ENCODE measurements around the gene XPNPEP2.

Gene XPNPEP2

DNA sequence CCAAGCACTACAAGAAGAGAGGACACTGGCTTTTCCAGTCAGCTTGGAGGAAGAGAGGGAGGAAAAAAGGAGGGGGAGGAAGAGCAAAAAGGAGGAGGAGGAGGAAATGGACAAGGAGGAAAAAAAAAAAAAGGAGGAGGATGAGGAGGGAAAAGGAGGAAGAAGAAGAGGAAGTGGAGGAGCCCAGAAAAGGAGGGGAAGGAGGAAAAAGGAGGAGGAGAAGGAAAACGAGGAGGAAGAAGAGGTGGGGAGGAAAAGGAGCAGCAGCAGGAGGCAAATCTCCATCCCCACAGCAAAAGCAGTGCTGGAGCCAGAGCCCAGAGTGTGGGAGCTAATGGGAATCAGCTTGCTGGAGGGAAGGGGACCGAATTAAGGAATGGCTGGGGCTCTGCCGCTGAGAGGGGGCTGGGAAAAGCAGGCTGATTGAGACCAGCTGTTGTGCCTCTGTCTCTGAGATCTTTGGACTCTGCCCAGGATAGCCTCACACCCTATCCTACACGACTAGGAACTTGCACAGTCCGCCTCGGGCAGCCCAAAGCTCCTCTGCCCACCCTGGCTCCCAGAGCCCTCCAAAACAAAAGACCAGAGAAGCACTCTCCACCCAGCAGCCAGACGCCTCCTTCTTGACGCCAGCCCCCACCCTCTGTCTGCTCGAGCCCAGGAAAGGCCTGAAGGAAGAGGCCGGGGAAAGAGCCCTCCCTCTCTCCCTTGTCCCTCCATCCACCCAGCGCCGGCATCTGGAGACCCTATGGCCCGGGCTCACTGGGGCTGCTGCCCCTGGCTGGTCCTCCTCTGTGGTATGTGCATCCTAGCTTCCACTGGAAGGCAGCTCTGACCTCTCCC, at the start of gene XPNPEP2:
Gene XPNPEP2, plus strand, starts transcription at position 514 of the 843 bp plus-strand sequence. Its CDS starts 235 bp downstream, at position 749.
- no peak for DNase-seq

DNA sequence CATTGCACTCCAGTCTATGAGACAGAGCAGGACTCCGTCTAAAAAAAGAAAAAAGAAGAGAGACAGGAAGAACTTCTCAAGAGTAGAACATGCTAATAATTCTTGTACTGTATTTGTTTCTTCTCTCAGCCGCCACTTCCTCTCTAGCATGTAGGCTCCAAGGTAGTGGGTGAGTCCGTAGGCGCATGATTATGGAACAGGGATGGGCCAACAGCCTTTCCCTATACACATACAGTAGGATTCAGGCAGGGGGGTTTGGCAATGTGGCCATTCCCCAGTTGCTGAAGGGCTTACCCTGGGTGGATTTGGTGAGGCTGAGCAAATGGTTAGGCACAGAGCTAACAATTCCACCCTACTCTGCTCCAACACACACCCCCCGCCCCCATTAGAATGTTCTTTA, 49.0 kb upstream of the XPNPEP2 start:
- no peak for DNase-seq

- DNase-seq = no peak
Measured at GRCh38 chrX:129690435-129690834, 48.3 kb upstream of the XPNPEP2 start.

DNA sequence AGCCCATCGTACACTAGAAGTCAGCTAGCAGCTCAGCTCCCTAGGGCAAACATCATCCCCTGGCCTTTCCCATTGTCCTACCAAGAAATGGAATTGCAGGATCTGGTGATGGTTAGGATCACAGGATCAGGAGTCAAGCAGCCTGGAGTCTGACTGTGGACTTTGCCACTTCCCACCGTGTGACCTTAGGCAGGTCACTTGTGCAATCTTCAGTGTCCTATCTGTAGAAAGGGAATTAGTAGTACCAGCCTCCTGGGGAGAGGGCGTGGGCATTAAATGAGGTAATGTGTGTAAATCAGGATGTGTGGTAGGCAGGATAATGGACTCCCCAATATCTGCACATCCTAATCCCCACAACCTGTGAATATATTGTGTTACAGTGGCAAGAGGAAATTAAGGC, 45.4 kb upstream of the XPNPEP2 start:
- DNase-seq = no peak

GRCh38 chrX:129694805-129695204, 44.0 kb upstream of the XPNPEP2 start:
- DNase-seq = no peak

DNA sequence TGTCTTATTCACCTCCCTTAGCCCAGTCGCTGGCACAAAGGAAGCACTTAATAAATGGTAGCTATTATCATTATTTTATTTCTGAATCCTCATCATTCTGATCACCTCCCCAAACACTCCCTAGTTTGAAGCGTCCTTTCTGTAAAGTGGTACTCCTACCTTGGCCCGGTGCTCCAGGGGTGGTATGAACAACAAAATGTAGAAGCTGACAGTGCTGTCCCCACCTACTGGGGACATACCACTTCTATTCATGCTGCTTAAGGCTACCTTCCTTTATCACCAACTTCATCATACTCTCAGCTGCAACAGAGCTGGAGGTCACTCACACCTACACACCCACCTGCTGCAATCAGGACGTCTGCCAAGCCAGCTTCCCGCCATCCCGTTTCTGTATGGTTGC, 43.2 kb upstream of the XPNPEP2 start:
- DNase-seq = no peak

DNA sequence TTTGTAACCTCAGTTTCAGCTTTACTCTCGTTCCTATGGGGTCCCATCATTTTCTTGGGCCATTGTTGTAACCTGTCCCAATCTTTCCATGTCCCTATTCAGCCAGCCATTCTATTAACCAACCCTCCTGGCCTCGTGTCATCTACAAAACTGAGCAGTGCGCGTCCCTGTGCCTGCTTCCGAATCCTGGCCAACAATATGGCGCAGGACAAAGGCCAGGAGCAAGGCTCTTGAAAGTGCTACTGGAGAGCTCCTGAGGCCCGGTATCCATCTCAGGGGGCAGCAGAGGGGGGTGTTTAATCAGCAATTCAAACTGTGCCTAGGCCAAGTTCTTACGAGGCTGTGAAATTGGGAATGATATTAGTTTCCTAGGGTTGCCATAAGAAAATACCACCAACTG, 42.8 kb upstream of the XPNPEP2 start:
- DNase-seq = no peak

DNA sequence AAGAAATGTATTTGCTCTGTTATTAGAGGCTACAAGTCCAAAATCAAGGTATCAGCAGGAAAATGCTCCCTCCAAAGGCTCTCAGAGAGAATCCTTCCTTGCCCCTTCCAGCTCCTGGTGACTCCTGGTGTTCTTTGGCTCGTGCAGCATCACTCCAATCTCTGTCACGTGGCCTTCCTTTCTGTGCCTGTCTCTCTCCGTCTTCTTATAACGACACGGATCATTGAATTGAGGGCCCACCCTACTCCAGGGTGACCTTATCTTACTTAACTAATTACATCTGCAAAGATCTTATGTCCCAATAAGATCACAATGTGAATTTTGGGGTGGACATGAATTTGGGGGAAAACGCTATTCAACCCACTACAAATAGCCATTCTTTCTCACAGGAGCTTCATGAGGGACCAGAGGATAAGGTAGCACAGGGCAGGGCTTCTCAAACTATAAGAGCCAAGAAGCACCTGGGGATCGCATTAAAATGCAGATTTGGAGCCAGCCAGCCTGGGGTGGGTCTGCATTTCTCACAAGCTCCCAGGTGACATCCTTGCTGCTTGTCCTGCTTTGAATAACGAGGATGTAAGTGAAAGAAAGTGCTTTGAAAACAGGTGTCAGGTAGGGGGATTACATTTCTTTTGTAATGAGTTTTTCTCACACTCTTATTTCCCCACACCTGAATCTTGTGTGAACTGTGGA, 42.2 kb upstream of the XPNPEP2 start:
- no peak for DNase-seq

DNA sequence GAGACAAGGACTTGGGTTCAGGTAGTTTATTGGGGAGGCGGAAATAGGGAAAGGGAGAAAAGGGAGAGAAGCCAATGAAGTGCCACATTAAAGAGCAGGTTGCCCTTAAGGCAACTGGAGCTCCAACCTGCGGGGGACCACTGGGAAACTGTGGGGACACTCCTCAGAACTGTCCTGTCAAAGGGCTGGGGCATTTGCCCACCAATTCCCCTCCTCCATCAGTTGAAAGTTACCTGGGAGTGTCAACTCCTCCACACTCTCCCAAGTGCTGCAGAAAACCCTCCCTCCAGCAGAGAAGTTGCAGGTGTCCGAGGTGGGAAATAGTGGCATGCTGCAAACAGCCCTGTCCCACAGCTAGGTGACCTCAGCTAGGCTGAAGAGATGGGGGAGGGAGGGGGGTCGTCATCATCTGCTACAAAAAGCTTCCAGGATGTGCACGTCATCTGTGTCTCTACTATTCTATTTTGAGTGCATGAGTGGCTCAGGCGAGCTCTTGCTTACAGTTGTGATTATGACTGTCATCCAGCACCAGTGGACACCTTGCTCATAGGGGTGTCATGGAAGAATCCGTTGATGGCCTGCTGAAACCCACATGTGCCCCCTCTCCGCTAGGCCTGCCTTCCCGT, 41.5 kb upstream of the XPNPEP2 start:
- no peak for DNase-seq

- no peak for DNase-seq
Measured at GRCh38 chrX:129698150-129698549, 40.6 kb upstream of the XPNPEP2 start.

- DNase-seq = no peak
Measured at GRCh38 chrX:129700536-129700935, 38.2 kb upstream of the XPNPEP2 start.

DNA sequence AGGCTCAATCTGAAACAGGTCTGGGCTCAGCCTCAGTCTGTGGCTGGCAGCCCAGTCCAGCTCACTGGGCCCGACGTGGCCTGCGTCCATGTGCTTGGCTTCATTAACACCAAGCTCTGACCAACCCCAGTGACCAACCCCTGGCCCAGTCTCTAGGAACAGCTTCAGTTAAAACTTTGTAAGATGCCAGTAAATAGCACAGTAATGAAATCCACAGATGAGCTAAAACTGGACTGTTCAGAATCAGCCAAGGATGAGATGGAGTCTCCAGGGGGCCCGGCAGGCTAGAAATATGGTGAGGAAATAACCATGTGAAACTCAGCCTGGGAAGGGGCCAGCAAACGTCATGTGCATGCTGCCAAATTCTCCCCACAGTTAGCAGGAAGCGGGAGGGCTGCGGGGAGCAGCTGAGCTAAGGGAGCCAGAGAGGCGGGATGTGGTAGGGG, 37.1 kb upstream of the XPNPEP2 start:
- DNase-seq = no peak

- no peak for DNase-seq
Measured at GRCh38 chrX:129704491-129704890, 34.3 kb upstream of the XPNPEP2 start.

DNA sequence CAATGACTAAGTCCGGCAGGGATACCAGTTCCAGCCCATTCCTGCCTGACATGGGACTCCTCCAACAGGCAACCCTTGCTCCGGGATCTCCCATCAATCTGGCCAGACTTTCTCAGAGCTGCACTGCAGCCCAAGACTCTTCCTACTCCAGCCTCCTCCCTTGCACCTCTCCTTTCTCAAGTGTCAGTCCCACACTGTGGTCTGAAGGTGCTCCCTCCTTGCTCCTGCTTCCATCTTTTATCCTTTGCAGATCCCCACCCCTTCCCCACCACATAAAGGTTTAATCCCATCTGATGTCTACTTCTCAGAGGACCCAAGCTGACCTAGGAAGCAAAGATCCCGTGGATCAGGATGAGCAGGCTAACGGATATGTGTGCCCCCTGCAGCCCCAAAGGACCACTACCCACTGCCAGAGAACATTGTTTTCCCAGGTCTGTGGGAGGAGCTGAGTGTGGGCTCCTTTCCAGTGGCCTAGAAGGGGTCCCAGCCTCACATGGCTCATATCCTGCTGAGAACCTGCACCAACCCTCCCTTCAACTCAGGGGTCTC, 33.3 kb upstream of the XPNPEP2 start:
- no peak for DNase-seq

- no peak for DNase-seq
Measured at GRCh38 chrX:129705988-129706387, 32.8 kb upstream of the XPNPEP2 start.

DNA sequence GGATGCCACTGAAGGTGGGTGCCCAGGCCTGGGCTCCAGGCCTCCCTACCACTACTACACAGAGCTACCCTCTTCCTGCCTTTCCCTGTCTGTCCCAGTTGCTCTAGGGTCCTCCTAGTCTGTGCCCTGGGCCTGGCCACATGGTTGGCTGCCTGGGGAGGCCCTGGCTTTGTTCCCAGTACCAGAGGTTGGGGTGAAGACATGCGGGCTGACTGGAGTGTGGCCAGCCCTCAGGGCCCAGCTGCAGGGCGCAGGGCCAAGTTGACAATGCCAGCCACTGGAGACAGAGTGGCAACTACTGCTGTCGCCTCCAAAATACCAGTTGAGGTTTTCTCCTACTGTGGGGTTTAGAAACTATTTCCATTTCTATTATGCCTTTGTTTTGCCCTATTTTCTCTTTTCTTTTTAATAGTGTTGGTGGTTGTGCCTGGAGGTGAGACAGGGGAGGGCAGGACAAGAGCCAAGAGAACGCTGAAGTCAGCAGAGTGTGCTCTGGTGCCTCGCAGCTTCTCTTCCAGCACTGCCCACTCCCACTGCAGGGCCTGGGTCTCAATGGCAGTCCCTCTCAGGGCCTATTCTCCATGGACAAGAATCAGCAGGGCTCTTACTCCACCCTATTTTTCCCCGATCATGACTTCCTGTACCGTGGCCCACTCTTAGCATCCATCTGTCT, 32.2 kb upstream of the XPNPEP2 start:
- DNase-seq = no peak

GRCh38 chrX:129714581-129714980, 24.2 kb upstream of the XPNPEP2 start:
- no peak for DNase-seq

DNA sequence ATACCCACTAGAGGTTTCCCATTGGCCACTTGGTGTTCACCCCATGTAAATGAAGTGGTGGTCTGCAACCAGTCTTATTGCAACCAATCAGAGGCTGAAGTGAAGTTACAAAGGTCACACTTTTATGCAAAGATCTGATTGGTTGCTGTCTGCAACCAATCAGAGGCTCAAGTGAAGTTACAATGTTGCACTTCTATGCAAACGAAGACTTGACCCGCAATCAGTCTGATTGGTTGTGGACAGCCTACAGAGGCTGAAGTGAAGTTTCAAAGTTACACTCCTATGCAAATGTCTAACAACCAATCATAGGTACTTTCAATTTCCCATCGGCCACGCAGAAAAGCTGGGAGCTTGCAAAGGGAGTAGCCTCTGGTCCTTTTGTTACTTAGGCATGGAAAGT, 22.3 kb upstream of the XPNPEP2 start:
- DNase-seq = no peak

DNA sequence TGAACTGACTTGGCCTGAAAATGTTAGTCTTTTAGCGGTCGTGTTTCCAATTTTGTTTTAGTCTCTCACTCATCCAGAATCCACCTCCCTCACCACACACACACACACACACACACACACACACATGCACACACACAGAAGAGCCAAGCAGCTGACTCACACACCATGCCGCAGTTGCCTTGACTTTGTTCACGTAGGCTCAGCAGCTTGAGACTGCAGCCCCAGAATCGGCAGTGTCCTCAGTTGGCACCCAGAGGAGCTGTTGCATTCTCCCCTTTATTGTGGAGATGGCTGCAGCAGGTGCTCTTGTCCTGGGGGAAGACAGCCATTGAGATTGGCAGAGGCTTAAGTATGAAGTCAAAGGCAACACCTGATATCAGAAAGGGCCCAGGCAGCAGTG, 20.9 kb upstream of the XPNPEP2 start:
- DNase-seq = no peak

DNA sequence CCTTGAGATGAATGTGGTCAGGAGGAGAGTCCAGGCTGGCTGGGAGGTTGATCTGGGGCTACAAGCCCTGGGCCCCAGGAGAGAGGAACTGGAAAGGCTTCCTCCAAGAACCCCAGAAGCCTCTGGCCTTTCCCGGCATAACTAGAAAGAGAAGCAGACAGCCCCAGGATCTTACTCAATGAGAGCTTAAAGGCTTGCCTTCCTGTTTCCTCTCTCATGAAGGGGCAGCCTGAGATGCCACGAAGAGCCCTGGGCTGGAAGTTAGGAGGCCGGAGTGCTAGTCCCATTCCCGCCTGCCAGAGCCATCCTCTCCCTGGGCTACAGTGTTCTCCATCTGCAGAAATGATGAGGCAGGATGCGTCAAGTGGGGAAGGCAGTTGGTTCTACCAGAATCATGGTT, 20.1 kb upstream of the XPNPEP2 start:
- no peak for DNase-seq

- DNase-seq = no peak
Measured at GRCh38 chrX:129719268-129719667, 19.5 kb upstream of the XPNPEP2 start.

DNA sequence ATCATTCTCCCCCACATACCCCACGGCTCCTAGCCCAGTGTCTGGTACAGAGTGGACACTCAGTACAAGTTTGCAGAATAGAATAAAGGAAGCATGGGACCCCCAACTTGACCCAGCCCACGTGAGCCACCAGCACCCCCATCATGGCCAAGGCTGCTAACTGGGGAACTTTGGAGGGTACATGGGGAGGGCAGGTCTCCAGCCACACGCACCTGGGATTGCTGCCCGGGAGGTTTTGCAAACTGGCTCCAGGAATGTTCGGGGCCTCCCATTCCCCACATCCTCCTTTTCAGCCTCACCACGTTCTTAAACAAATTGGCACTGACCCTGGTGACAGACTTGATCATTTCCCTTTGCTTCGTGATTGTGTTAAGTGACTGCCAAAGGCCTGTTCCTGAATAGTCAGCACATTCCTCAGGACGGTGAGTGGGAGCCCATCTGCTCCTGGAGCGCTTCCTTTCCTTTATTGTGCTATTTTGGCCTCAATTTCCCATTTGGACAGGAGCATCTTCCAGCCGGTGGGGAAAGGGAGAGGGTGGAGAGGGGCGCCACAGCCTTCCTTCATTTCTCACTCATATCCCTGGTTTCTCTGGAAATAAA, 18.7 kb upstream of the XPNPEP2 start:
- DNase-seq = no peak

DNA sequence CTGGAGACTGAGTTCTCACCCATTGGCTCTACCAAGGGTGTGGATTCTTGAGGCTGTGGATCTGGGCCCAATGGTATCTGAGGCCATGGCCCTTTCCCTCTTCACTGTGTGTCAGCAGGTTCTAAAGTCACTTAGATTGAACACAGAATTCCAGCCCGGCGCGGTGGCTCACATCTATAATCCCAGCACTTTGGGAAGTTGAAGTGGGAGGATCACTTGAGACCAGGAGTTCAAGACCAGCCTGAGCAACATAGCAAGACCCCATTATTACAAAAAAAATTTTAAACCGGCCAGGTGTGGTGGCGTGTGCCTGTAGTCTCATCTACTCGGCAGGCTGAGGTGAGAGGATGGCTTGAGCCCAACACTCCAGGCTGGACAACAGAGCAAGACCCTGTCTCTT, 18.0 kb upstream of the XPNPEP2 start:
- DNase-seq = no peak
